HG03064 (cell line): ENCODE data around the gene TMC4.
"Not testable (repeated sequence)": the region's sequence is repeated elsewhere in the genome, so short reads cannot be mapped to it uniquely, and the experiment has no call there.

Experiments used
- ATAC-seq: cut with Tn5 transposase; IDR thresholded peaks from one replicate; pipeline ENCODE4 v1.9.1; 2021; ENCODE audit warnings: low read depth; ENCODE audit not compliant: unreplicated experiment

The TMC4 gene

DNA sequence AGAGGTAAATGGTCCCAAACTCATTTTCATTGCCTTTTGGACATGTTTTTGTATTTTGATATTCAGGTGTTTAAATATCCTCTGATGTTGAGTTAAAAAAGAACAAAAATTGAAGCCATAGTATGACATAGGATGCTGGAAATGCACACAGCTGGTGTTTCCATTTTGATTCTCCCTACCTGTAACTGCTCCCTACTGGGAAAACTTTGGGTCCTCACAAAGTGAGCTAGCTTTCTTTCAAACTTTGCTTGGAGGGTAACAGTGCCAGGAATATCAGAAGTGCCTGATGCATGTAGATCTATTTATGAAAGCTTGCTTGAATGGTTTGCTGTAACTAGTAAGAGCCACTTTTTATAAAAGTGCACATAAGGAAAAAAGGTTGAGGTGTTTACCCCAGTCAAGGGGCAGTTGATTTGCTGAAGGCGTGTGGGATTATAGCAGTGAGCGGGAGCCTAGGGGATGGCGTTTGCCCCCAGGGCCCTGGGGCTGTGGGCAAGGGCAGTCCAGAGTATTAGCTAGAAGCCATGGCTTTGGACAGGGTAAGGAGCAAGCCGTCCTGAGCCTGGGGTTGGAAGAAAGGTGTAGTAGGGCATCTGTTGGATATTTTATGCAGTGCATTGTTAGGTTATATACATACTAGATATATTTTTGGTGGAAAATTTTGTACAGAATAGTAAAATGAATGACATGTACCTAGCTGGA lies 32.0 kb upstream of the TMC4 start:
- ATAC-seq: no peak

DNA sequence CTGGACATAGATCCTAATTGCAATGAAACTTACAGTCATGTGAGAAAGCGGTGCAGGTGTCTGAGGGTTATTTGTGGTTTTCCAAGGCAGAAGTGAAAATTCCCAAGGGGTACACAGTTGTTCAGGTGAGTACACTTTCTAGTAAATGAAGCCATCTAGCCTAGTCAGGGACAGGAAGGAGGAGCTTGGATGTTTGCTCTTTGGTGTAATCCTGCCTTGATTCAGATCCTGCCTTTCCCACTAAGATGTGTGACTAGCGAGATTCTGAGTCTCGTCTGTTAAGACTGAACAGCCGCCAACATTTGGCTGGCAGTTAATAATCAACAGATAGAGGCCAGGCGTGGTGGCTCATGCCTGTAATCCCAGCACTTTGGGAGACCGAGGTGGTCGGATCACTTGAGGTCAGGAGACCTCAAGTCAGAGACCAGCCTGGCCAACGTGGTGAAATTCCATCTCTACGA lies 30.2 kb upstream of the TMC4 start:
- no peak for ATAC-seq

DNA sequence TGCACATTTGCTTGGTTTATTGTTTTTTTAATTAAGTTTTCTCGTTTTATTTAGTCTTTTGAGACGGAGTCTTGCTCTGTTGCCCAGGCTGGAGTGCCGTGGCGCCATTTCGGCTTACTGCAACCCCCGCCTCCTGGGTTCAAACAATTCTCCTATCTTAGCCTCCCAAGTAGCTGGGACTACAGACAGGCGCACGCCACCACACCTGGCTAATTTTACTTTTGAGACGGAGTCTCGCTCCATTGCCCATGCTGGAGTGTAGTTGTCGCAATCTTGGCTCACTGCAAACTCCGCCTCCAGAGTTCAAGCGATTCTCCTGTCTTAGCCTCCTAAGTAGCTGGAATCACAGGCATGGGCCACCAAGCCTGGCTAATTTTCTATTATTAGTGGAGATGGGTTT lies 29.0 kb upstream of the TMC4 start:
- no peak for ATAC-seq

DNA sequence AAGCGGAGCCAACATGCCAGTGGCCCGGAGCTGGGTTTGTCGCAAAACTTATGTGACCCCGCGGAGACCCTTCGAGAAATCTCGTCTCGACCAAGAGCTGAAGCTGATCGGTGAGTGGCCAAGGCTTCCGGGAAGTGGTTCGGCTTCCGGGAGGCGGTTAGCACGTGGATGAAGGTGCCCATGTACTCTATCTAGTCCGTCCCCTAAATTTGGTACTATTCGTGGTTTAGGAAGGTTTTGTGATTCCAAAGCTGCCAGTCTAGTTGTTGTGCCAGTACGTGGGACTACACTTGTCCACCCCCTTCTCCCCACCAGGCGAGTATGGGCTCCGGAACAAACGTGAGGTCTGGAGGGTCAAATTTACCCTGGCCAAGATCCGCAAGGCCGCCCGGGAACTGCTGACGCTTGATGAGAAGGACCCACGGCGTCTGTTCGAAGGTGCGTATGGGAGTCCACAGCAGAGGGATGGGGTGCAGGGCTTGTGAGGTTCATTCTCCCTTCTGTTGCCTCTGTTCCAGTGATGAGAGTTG lies 28.3 kb upstream of the TMC4 start:
- no peak for ATAC-seq

DNA sequence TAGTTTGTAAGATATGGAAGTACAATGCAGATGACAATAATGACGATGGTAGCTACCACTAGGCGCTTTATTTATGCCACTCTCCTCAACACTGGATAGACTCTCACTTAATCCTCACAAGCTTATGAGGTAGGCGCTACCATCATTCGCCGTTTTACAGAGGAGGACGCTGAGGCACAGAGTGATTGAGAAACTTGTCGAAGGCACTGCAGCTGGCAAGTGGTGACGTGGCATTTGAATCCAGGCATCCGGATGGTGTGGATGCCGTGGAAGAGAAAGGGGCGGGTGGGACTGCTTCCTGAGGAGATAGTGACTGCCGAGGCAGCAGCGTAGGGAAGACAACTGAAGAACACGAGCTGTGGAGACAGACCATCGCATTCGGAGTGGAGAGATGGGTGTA lies 26.4 kb upstream of the TMC4 start:
- no peak for ATAC-seq

DNA sequence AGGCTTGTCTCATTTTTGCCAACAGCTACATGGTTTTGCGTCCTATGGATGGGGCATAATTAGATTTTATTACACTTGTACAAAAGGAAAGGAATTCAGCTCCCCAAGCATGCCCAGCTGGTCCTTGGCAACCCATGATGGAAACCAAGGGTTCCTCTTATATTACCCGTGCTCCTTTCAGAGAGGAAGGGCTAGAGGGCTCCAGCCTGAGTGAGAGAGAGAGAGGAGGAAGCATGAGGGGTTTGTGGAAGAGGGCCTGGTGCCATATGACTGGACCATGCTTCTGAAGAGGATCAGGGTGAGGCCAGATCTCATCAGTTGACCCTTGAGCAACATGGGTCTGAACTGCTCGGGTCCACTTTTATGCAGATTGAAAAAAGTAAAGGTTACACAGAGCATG lies 24.2 kb upstream of the TMC4 start:
- no peak for ATAC-seq

DNA sequence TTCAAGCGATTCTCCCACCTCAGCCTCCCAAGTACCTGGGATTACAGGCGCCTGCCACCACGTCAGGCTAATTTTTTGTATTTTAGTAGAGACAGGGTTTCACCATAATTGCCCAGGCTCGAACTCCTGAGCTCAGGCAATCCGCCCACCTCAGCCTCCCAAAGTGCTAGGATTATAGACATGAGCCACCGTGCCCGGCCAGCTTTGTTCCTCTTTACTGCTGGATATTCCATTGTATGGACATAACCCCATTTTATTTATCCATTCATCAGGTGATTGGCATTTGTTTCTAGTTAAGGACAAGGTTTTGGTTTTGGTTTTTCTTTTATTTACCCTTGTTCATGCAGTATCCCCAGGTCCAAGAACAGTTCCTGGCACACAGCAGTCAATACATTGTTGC lies 23.6 kb upstream of the TMC4 start:
- ATAC-seq: no peak

DNA sequence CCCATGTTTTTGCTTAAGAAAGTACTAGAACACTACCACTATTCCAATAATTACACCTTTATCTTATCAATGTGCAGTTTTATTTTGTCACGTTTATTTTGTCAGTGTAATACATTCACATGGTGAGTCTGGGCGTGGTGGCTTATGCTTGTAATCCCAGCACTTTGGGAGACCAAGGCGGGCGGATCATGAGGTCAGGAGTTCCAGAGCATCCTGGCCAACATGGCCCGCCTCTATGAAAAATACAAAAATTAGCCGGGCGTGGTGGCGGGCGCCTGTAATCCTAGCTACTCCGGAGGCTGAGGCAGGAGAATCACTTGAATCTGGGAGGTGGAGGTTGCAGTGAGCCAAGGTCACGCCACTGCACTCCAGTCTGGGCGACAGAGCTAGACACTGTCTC lies 21.5 kb upstream of the TMC4 start:
- ATAC-seq: not testable (repeated sequence)

DNA sequence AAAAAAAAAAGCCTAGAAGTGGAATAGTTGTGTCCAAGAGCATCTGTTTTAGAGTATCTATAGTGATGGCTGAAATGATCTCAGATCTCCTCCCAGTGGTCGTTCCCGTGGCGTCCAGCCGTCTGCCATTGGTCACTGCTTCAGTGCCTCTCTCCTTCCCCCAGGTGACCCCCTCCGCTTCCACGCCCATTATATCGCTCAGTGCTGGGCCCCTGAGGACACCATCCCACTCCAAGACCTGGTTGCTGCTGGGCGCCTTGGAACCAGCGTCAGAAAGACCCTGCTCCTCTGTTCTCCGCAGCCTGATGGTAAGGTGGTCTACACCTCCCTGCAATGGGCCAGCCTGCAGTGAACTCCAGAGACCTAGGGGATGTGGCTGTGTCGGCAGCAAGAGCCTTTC lies 20.1 kb upstream of the TMC4 start:
- no peak for ATAC-seq

DNA sequence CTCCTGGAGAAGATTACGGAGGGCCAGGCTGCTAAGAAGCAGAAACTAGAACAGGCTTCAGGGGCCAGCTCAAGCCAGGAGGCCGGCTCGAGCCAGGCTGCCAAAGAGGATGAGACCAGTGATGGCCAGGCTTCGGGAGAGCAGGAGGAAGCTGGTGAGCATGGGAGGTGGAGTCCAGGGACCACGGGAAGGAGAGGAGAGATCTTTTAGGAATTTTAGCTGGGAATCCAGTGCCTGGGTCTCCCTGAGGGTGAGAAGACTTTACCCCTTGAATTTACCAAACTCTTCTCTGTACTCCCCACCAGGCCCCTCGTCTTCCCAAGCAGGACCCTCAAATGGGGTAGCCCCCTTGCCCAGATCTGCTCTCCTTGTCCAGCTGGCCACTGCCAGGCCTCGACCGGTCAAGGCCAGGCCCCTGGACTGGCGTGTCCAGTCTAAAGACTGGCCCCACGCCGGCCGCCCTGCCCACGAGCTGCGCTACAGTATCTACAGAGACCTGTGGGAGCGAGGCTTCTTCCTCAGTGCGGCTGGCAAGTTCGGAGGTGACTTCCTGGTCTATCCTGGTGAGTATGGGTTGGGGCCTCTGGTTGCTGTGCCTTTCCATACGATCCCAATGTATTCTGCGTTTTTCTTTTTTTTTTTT lies 19.0 kb upstream of the TMC4 start:
- ATAC-seq: no peak

DNA sequence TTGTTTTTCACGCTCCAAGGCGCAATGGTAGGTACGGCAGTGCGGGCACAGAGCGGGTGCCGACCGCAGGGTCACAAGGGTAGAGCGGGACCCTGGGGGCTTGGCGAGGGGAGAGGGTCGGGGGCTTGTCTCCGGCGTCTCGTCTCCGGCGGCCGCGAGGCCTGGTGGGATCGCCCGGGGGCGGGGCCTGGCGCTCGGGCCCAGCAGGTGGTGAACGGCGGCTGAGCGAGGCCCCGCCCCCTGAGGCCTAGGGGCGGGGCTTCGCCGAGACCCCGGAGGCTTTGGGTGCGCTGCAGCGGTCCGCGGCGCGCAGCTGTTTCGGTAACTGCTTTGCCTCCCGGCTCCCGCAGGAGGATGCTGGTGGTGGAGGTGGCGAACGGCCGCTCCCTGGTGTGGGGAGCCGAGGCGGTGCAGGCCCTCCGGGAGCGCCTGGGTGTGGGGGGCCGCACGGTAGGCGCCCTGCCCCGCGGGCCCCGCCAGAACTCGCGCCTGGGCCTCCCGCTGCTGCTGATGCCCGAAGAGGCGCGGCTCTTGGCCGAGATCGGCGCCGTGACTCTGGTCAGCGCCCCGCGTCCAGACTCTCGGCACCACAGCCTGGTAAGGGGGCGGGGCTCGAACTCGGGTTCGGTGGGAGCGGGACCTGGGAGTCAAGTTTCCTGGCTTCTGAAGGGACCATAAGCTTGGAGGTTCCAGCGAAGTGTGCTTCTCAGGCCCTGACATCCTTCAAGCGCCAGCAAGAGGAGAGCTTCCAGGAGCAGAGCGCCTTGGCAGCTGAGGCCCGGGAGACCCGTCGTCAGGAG lies 18.3 kb upstream of the TMC4 start, which contains the start of gene TSEN34:
TSEN34 (plus strand) TSS at position 298 of the 800 bp plus-strand sequence; CDS start at position 355, 57 bp downstream.
- peak; percentile 24 for ATAC-seq

DNA sequence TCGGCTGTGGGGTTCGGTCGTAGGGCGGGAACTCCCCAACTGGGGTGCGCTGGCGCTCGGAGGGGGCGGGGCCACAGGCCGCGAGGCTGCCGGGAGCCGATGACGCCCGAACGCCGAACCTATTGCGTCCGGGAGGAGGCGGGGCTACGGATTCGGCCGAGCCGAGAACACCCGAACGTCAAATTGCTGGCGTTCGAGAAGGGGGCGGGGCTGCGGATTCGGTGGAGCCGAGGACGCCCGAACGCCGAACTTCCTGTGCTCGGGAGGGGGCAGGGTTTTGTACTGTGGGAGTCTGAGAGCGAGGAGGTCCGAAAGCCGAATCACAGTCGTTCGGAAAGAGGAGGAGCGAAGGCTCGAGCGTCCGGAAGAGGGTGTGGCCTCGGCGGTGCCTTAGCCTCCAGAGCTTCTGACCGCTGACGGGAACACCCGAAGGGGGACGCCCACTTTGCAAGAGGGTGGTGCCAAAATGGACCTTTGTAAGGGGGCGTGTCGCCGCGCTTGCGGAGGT lies 17.6 kb upstream of the TMC4 start:
- peak; percentile 42 for ATAC-seq

DNA sequence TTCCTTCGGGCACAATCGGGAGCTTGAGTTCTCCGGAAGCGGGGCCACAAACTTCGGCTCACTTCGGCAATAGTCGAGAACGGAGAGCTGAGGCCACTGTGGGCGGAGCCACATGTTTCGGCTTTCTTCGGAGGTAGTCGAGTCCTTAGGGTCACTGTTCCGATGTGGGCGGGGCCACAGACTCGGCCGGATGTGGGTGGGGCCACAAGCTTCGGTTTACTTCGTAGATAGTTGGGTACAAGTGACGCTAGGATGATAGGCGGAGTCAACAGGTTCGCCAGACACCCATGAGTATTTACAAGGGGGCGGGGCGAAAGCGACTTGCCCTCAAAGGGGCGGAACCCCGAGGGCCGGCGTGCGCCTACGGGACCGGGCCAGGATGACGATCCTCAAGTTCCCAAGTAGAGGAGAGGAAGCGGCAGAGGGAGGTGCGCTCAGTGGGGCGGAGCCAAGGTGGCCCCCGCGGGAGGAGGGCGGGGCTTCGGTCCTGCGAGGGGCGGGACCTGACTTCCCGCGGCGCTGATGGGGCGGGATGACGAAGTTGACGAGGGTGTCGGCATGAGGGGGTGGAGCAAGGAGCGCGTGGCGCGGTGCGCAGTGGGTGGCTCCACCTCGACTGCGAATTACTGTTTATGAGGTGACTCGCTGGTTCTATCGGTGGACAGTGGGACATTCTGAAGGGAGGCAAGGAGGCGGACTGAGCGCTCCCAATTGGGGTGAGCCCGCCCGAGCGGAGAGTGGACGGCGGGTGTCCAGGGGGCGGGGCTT lies 17.0 kb upstream of the TMC4 start:
- peak; percentile 46 for ATAC-seq

DNA sequence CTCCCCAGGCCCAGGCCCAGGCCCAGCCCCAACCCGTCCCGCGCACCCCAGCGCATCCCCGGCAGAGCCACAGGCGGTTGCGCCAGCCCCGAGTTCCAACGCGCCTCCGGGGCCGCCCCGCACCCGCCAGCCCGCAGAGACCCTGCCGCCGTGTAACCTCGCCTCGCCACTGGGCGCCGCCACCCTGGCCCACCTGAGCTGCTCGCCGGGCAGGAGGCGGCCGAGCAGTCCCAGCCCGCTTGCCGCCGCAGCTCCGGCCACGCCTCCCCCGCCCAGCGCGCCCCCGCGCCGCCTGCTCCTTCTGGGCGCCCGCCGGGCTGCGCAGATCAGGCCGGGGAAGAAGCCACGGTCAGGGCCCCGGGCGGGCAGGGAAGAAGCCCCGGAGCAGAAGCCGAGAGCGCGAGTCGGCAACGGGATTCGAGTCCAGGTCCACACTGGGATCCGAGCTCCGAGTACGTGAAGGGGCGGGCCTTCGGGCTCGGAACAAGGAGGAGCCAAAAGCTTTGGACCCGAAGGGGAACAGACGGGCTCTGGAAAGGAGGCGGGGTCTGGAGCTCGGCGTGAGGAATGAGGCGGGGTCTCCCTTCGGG lies 16.3 kb upstream of the TMC4 start, which contains the start of gene MBOAT7:
MBOAT7 (minus strand) TSS at position 436 of the 590 bp plus-strand sequence. CDS start 1,072 bp downstream, outside the sequence.
- ATAC-seq: peak; percentile 22

DNA sequence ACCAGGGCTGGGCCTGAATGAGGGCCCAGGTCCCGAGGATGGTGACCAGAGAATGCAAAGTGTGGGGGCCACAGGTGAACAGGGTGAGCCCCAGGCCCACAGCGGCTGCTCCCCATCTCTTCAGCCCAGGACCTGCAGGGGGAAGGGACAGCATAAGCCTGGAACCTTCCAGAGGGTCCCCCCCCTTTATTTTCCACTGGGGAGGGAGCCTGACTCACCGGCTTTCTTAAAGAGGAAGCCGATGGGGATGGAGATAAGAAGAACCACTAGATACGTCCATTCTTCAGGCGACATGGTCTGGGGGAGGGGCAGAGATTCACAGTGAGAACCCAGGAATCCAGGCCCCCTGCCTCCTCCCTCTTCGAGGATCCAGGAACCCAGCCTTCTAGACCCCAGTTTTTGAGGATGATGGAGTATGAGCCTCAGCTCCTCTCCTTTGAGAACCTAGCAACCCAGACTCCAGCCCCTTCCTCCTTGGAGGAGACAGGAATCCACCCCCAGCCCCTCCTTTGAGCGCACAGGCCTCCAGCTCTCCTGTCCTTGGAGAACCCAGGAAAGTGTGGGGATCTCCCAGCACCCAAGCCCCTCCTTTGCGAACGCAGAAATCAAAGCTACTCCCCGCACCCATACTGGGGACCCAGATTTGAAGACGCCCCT lies 15.4 kb upstream of the TMC4 start:
- ATAC-seq: no peak

DNA sequence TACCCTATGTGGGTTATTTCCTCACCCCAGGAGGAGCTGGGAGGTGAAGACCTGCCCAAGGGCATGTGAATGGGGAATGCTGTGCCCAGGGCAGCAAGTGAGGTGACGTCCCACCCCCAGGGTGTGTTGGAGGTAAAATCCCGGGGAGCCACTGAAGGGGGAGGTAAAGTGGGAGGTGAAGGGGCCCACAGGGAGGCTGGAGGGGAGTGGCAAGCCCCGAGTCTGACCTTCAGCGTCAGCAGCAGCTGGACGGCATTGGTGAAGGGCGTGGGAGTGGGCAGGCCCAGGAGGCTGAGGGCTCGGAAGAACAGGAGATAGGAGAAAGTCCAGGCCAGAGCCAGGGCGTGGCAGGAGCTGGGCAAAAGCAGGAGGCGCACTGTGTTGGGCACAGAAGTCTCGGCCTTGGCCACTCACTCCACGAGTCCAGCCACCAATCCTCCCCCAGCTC lies 14.0 kb upstream of the TMC4 start:
- ATAC-seq: no peak

DNA sequence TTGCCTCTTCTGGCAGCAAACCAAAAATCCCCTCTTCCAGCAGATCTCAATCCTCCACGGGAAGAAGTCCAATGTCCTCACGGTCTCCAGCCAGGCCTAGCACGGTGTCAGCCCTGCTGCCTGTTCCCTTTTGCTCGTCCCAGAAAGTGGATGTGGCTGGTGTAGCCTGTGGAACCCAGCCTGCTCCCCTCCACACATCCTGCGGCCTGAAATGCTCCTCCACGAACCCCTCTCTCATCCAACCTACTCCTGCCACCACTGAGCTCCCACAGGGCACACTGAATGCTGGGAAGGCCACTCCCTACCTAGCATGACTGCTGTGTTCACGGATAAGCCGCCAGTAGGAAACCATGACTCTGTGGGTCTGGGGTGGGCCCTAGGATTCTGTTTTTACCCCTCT lies 13.4 kb upstream of the TMC4 start:
- ATAC-seq: no peak

DNA sequence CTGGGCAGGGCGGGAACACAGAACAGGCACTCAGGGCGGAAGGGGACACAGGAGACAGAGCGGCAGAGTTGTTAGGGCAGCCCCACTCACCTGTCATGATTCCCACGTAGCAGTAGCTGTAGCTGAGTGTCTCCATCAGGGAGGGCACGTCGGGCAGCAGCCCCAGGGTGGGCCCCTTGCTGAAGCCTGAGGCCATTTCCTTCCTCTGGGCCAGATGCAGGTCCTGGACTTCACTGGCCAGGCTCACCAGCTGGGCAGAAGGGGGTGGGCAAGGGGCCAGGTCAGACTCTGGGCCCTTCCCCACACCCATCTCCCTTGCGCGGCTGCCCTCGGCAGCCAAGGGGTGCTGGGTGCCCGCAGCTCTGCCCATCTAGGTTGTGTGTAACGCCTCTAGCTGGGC lies 10.5 kb upstream of the TMC4 start:
- no peak for ATAC-seq

DNA sequence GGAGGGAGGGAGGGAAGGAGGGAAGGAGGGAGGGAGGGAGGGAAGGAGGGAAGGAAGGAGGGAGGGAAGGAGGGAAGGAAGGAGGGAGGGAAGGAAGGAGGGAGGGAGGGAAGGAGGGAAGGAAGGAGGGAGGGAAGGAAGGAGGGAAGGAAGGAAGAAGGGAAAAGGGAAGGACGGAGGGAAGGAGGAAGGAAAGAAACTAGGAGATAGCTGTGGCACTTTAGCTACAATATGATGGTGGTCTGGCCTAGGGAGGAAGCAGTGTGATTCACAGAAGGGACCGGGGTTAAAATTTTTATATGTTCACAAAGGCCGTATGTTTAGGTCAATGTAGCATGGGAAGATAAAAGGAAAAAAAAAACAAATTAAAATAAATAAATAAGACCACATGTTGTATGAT lies 8.9 kb upstream of the TMC4 start:
- not testable (repeated sequence) for ATAC-seq
